Activated naive CD4-positive, alpha-beta T cell treated with Interleukin-2 at 50 U/mL for 16 hours (primary cell): ENCODE measurements around the gene XRN1.
A peak's percentile ranks its signal among the peaks of the same experiment; 100 is the strongest.
"Not testable (repeated sequence)": the region's sequence is repeated elsewhere in the genome, so short reads cannot be mapped to it uniquely, and the experiment has no call there.

Experiments
- DNase-seq: peaks from one replicate; pipeline ENCODE4 v3.0.0-alpha.2; 2020

XRN1 gene

GRCh38 chr3:142447852-142448823 is at the start of gene XRN1:
XRN1 (minus strand) TSS chr3:142448037; CDS start chr3:142447944, 93 bp downstream.
- DNase-seq, result peak; percentile 96

DNA sequence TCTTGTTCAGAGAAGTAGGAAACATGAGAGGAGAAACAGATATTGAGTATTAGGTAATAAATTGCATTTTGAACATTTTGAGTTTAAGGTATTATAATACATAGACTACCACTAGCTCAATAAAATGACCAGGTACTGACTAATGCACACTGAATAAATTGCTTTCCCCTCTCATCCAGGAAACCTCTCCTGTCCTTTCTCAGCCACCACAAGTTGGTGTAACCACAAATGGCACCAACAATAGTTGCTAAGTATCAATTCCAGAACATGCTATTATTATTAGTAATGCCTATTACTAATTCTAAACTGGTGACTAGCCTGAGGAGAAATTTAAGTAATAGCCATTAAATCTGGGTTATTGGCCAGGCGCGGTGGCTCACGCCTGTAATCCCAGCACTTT is 47.3 kb upstream of the XRN1 start:
- no peak for DNase-seq

GRCh38 chr3:142492184-142492583 is 44.3 kb upstream of the XRN1 start:
- no peak for DNase-seq

DNA sequence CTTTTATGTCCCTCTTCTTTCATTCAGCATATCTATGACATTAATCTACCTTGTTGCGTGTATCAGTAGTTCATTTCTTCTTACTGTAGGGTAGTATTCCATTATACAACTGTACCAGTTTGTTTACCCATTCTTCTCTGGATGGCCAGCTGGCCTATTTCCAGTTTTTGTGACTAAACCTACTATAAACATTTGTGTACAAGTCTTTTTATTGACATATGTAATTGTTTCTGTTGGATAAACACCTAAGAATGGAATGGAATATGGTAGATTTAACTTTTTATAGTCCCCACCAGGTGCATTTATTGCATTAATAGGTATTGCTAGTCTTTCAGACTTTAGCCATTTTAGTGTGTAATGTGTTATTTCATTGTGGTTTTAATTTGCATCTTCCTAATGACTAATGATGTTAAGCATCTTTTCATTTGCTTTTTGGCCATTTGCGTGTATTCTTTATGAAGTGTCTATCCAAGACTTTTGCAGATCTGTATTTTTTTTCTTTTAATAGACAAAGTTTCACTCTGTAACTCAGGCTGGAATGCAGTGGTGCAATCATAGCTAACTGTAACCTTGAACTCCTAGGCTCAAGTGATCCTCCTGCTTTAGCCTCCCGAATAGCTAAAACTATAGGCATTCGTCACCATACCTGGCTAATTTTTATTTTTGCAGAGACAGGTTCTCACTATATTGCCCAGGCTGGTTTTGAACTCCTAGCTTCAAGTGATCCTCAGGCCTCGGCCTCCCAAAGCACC is 41.9 kb upstream of the XRN1 start:
- no peak for DNase-seq

- DNase-seq, result no peak
Measured at GRCh38 chr3:142484912-142485435, 37.1 kb upstream of the XRN1 start.

- no peak for DNase-seq
Measured at GRCh38 chr3:142481196-142481595, 33.4 kb upstream of the XRN1 start.

GRCh38 chr3:142470826-142471225 is 23.0 kb upstream of the XRN1 start:
- DNase-seq, result no peak

DNA sequence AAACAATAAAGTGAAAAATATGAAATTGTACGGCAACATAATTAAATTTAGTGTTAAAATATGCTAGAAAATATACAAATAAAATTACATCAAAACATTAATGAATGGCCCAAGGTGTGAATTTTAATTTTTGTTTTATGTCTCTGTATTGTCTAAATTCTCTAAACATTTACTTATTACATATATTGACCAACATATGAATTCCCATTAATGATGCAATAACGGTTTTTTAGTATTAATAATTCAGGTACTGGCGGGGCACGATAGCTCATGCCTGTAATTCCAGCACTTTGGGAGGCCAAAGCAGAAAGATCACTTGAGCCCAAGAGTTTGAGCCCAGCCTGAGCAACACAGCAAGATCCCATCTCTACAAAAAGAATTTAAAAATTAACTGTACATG is 20.6 kb upstream of the XRN1 start:
- no peak for DNase-seq

DNA sequence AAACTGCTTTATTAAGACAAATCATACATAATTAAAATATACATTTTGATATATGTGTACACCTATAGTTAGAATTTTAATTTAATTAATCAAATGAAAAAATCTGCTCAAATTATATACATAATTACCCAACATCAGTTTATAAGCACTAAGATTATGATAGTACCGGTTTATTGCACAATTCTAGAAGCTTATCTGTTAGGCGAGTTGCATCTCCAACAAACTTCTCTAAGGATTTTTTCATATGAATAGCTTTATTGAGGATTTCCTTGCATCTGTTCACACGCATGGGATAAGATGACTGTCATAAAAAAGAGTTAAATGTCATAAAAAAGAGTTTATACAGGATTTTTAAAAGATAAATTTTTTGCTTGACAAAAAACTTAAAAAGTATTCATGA is 19.9 kb upstream of the XRN1 start:
- no peak for DNase-seq

GRCh38 chr3:142460689-142461088 is 12.9 kb upstream of the XRN1 start:
- no peak for DNase-seq

DNA sequence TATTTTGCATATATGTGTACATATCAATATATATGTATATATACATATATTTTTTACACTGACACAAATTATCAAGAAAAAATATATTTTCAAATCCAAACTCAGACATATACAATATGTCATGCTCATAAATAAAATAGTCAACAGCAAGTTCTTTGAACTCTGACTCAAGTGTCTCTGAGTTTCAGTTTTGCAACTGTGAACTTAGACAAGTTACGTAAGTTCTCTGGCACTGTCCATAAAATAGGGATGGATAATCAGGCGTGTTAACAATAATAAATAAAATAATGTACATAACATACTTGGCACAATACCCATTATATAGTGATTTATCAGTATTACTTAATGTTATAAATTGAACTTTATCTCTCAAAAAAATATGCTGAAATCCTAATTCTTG is 12.1 kb upstream of the XRN1 start:
- no peak for DNase-seq

GRCh38 chr3:142459096-142459495 is 11.3 kb upstream of the XRN1 start:
- no peak for DNase-seq

DNA sequence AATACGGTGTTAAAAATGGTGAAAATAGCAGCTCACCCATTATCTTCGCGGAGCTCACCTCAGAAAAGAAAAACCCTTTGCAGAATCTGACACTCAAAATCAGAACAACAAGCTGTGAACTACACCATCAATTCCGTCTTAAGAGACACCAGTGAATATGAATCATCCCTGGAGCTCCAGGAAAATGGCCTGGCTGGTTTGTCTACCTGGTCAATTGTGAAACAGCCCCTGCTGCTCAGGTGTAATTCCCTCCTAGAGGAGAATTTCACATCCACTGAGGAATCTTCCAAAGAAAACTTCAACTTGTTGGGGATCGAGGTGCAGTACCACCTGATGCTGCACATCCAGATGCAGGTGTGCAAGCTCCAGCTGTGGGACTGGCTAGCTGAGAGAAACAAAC is 3.0 kb upstream of the XRN1 start:
- DNase-seq, result no peak

GRCh38 chr3:142450189-142450588 is 2.4 kb upstream of the XRN1 start:
- no peak for DNase-seq

- DNase-seq, result peak; percentile 55
Measured at GRCh38 chr3:142447301-142447851, 461 bp downstream of the XRN1 start.

DNA sequence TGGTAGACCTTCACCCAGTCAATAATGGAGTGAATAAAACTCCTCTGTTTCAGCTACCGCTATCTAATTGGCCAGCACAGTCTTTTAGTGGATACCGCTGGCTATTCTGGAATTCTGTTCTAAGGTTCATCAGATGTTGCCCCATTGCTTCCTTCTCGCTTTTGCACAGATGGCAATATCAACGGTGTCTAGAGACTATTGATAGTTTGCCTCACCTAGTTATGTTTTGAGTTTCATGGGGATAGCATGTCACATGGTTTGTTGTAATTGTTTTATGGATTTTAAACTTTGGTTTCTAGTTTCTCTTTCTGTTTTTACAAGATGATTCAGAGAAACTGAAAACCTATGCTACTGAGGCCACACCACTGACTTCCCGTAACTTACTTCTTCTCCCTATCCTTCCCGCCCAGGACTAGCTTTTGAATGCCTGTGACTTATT is 2.0 kb downstream of the XRN1 start:
- DNase-seq, result peak; percentile 20

DNA sequence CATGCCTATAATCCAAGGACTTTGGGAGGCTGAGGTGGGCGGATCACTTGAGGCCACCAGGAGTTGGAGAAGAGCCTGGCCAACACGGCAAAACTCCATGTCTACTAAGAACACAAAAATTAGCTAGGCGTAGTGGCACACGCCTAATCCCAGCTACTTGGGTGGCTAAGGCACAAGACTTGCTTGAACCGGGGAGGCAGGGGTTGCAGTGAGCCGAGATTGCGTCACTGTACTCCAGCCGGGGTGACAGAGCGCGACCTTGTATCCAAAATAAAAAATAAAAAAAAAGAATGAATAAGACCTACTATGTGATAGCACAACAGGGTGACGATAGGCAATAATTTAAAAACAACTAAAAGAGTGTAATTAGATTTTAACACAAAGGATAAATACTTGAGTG is 3.5 kb downstream of the XRN1 start:
- no peak for DNase-seq

GRCh38 chr3:142443060-142443459 is 4.8 kb downstream of the XRN1 start:
- not testable (repeated sequence) for DNase-seq

DNA sequence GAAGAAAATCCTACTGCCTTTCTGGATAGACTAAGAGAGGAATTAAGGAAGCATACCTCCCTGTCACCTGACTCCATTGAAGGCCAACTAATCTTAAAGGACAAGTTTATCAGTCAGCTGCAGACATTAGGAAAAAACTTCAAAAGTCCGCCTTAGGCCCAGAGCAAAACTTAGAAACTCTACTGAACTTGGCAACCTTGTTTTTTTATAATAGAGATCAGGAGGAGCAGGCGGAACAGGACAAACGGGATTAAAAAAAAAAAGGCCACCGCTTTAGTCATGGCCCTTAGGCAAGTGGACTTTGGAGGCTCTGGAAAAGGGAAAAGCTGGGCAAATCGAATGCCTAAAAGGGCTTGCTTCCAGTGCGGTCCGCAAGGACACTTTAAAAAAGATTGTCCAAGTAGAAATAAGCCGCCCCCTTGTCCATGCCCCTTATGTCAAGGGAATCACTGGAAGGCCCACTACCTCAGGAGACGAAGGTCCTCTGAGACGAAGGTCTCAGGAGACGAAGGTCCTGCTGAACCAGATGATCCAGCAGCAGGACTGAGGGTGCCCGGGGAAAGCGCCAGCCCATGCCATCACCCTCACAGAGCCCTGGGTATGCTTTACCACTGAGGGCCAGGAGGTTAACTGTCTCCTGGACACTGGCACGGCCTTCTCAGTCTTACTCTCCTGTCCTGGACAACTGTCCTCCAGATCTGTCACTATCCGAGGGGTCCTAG is 8.2 kb downstream of the XRN1 start:
- not testable (repeated sequence) for DNase-seq

DNA sequence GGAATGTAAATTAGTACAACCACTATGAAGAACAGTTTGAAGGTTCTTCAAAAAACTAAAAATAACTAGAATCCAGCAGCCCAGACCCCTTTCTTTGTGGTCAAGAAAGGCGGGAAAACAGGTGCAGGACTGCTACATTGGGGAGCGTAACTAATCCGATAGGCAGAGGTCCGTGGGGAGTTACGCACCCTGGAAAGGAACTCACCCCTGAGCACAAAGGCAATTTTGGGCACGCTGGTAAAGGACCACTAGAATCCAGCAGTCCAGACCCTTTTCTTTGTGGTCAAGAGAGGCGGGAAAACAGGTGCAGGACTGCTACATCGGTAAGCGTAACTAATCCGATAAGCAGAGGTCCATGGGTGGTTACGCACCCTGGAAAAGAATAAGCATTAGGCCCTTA is 9.7 kb downstream of the XRN1 start:
- not testable (repeated sequence) for DNase-seq

GRCh38 chr3:142436951-142437585 is 10.8 kb downstream of the XRN1 start:
- no peak for DNase-seq

DNA sequence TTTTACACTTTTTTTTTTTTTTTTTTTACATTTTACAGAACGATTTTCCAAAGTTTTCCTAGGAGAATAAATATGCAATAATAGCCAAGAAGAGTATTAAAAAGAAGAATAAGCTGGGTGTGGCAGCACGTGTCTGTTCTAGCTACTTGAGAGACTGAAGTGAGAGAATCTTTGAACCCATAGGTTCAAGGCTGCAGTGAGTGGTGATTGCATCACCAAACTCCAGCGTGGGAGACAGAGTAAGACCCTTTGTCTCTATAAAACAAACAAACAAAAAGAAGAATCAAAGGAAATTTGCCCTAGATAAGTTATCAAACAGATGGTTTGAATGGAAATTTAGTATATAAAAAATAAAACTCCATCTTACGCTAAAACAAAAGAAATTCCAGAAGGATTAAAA is 13.3 kb downstream of the XRN1 start:
- no peak for DNase-seq
